Measurements from ENCODE around the gene COL1A1. TPM values are rescaled to one million over a fixed set of nuclear protein-coding genes. Genes with fewer than 3 reads are reported as not detected.

COL1A1 gene
- total RNA-seq, 1 experiment from 2014 or later: 4.5 TPM

DNA sequence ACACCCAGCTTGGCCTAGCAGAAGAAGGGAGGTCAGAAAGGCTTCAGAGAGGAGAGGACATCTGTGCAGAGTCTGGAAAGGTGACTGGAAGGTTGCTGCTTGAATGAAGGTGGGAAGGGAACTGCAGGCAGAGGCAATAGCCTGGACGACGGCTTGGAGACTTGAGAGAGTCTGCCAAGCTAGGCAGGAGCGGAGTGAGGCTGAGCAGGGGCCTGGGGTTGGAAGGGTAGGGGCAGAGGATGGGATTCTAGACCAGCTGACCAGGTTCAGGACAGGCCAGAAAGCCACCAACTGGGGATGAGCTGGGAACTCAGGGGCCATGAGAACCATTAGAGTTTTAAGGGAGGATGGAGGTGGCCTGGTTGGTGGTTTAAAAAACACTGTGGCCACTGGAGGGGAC is 36.0 kb downstream of the COL1A1 start:
- TF ChIP-seq, protein P1, sequence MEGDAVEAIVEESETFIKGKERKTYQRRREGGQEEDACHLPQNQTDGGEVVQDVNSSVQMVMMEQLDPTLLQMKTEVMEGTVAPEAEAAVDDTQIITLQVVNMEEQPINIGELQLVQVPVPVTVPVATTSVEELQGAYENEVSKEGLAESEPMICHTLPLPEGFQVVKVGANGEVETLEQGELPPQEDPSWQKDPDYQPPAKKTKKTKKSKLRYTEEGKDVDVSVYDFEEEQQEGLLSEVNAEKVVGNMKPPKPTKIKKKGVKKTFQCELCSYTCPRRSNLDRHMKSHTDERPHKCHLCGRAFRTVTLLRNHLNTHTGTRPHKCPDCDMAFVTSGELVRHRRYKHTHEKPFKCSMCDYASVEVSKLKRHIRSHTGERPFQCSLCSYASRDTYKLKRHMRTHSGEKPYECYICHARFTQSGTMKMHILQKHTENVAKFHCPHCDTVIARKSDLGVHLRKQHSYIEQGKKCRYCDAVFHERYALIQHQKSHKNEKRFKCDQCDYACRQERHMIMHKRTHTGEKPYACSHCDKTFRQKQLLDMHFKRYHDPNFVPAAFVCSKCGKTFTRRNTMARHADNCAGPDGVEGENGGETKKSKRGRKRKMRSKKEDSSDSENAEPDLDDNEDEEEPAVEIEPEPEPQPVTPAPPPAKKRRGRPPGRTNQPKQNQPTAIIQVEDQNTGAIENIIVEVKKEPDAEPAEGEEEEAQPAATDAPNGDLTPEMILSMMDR (IDR thresholded peaks at IDR 0.05; ENCODE audit: unreplicated experiment): no peak
- no peak overlapping the region for H3K27ac Mint-ChIP-seq (ENCODE audit: low read depth, unreplicated experiment)
- peaks cover 20% of the 10 kb centered on the region for H3K4me1 Mint-ChIP-seq (ENCODE audit: insufficient read depth, unreplicated experiment)
- H3K36me3 Mint-ChIP-seq (ENCODE audit: insufficient read depth, unreplicated experiment): peaks cover 5% of the 10 kb centered on the region
- no peaks in the 10 kb centered on the region for H3K9me3 Mint-ChIP-seq (ENCODE audit: unreplicated experiment)
- intact Hi-C loops (cut with micrococcal nuclease): no loop called here
- ChIA-PET POLR2A (interaction anchor here (0.7 to 1.4 kb wide), 2 partner anchors 14 to 33 kb away, joined by 3 read pairs; no protein-coding TSS in a partner anchor), CTCF (interaction anchor here (0.6 to 2.4 kb wide), 7 partner anchors 12 to 608 kb away, joined by 3 to 8 read pairs (median 3); no protein-coding TSS in a partner anchor)
- BruUV-seq (replicated peaks): no TSS peak
- no peaks in the 10 kb centered on the region for H3K27me3 Mint-ChIP-seq (ENCODE audit: insufficient read depth, unreplicated experiment)
- DNase-seq (ENCODE audit: unreplicated experiment): no peak
- no peak overlapping the region for H3K4me3 Mint-ChIP-seq (ENCODE audit: unreplicated experiment)

DNA sequence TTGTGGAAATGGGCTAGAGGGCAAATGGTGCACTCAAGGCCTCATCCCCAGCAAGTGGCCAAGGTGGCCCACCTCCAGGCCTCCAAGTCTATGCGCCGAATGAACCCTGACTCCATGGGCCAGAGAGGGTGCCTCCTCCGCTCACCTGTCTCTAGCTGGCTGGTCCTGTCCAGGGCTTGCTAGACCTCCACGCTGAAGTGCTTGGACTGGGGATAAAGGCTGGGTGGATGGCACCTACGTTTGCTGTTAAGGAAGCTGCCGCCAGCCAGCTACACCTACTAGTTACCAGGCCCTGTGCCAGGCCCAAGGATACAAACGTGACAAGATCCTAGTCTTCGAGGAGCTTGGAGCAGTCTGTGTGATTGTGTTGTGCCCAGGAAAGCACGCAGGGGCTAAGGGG is 36.4 kb downstream of the COL1A1 start:
- H3K36me3 Mint-ChIP-seq (ENCODE audit: insufficient read depth, unreplicated experiment): peaks cover 5% of the 10 kb centered on the region
- H3K4me1 Mint-ChIP-seq (ENCODE audit: insufficient read depth, unreplicated experiment): peaks cover 20% of the 10 kb centered on the region
- BruUV-seq (replicated peaks): no TSS peak
- no peaks in the 10 kb centered on the region for H3K27me3 Mint-ChIP-seq (ENCODE audit: insufficient read depth, unreplicated experiment)
- H3K27ac Mint-ChIP-seq (ENCODE audit: low read depth, unreplicated experiment): no peak overlapping the region
- DNase-seq (ENCODE audit: unreplicated experiment): no peak
- ChIA-PET CTCF (interaction anchor here (0.6 to 2.4 kb wide), 6 partner anchors 13 to 608 kb away, joined by 3 to 8 read pairs (median 3); no protein-coding TSS in a partner anchor), POLR2A (interaction anchor here (0.7 to 1.4 kb wide), 2 partner anchors 14 to 33 kb away, joined by 3 read pairs; no protein-coding TSS in a partner anchor)
- intact Hi-C loops (cut with micrococcal nuclease): no loop called here
- no peaks in the 10 kb centered on the region for H3K9me3 Mint-ChIP-seq (ENCODE audit: unreplicated experiment)
- TF ChIP-seq, protein P1 (IDR thresholded peaks at IDR 0.05; ENCODE audit: unreplicated experiment): no peak
- no peak overlapping the region for H3K4me3 Mint-ChIP-seq (ENCODE audit: unreplicated experiment)

- TF ChIP-seq, protein P1 (IDR thresholded peaks at IDR 0.05; ENCODE audit: unreplicated experiment): no peak
- H3K4me3 Mint-ChIP-seq (ENCODE audit: unreplicated experiment): no peak overlapping the region
- ChIA-PET POLR2A (no interaction called here), CTCF (interaction anchor here (1.5 to 2.4 kb wide), 2 partner anchors 32 to 70 kb away, joined by 4 to 8 read pairs; no protein-coding TSS in a partner anchor)
- DNase-seq (ENCODE audit: unreplicated experiment): no peak
- H3K4me1 Mint-ChIP-seq (ENCODE audit: insufficient read depth, unreplicated experiment): peaks cover 20% of the 10 kb centered on the region
- H3K9me3 Mint-ChIP-seq (ENCODE audit: unreplicated experiment): no peaks in the 10 kb centered on the region
- no peak overlapping the region for H3K27ac Mint-ChIP-seq (ENCODE audit: low read depth, unreplicated experiment)
- no peaks in the 10 kb centered on the region for H3K27me3 Mint-ChIP-seq (ENCODE audit: insufficient read depth, unreplicated experiment)
- intact Hi-C loops (cut with micrococcal nuclease): no loop called here
- BruUV-seq (replicated peaks): no TSS peak
- peaks cover 5% of the 10 kb centered on the region for H3K36me3 Mint-ChIP-seq (ENCODE audit: insufficient read depth, unreplicated experiment)
Observed at GRCh38 chr17:50164697-50164988, 36.8 kb downstream of the COL1A1 start.

DNA sequence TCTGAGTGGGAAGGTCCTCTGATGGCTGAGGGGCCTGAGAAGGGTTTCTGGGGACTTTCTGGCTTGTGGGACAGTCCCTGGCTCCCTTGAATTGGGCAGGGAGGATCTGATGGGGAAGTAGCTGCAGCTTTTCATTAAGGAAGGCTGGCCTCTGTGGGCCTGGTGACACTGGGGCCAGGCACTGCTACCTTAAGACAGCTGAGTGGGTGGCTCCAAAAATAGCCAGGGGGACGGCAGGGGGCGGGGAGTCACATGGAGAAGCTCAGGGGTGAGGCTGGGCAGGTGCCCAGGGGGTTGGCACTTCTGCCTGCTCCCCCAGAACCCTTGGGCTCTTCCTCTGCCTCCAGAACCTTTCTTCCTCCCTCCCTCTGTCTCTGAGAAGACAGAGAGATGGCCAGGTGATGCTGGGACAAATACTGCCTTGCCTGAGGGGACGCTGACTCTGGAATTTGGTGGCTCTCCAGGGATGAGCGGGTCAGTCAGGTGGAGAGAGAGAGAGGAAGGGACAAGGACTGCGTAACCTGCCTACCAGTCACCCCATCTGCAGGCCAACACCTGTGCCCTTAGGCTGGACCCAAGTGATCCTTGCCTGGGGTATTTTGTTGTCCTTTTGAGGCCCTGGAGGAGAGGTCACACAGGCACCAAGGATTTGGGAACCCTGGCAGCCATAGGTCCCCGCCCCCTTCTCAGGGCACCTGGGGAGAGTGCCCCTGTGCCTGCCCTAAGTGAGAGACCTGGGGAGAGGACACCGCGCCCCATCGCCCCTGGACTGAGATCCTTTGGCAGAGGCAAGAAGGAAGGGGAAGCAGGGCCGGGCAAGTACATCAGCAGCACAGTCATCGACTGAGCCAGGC is 37.4 kb downstream of the COL1A1 start:
- H3K9me3 Mint-ChIP-seq (ENCODE audit: unreplicated experiment): no peaks in the 10 kb centered on the region
- ChIA-PET POLR2A (interaction anchor here (1.0 kb wide), 1 partner anchor 34 kb away, joined by 3 read pairs; no protein-coding TSS in a partner anchor), CTCF (interaction anchor here (0.6 to 2.4 kb wide), 4 partner anchors 25 to 136 kb away, joined by 3 to 8 read pairs (median 4); no protein-coding TSS in a partner anchor)
- intact Hi-C loops (cut with micrococcal nuclease): no loop called here
- peaks cover 14% of the 10 kb centered on the region for H3K4me1 Mint-ChIP-seq (ENCODE audit: insufficient read depth, unreplicated experiment)
- no peak for DNase-seq (ENCODE audit: unreplicated experiment)
- H3K27ac Mint-ChIP-seq (ENCODE audit: low read depth, unreplicated experiment): no peak overlapping the region
- no peaks in the 10 kb centered on the region for H3K27me3 Mint-ChIP-seq (ENCODE audit: insufficient read depth, unreplicated experiment)
- H3K4me3 Mint-ChIP-seq (ENCODE audit: unreplicated experiment): no peak overlapping the region
- H3K36me3 Mint-ChIP-seq (ENCODE audit: insufficient read depth, unreplicated experiment): peaks cover 5% of the 10 kb centered on the region
- TF ChIP-seq, protein P1 (IDR thresholded peaks at IDR 0.05; ENCODE audit: unreplicated experiment): no peak
- no TSS peak for BruUV-seq (replicated peaks)

All from MCF 10A (cell line).